NCI-H187 treated with DMSO at 0.1 percent for 48 hours (cell line): ENCODE results near the gene ANP32A.
"Not testable (repeated sequence)": the region's sequence is repeated elsewhere in the genome, so short reads cannot be mapped to it uniquely, and the experiment has no call there.

Experiments
- DNase-seq: peaks from one replicate; lab custom pipeline; 2025; lab: John Stamatoyannopoulos, UW

The ANP32A gene

GRCh38 chr15:68820295-68821189, at the start of gene ANP32A:
Gene ANP32A (minus strand): TSS chr15:68820895. CDS start chr15:68820751, 144 bp downstream.
- peak; percentile 38 for DNase-seq

GRCh38 chr15:68868296-68868695, 47.6 kb upstream of the ANP32A start:
- DNase-seq: no peak

GRCh38 chr15:68862415-68862814, 41.7 kb upstream of the ANP32A start:
- no peak for DNase-seq

- DNase-seq: not testable (repeated sequence)
Observed at GRCh38 chr15:68858666-68859065, 38.0 kb upstream of the ANP32A start.

GRCh38 chr15:68857443-68857842, 36.7 kb upstream of the ANP32A start:
- DNase-seq: not testable (repeated sequence)

GRCh38 chr15:68852461-68852860, 31.8 kb upstream of the ANP32A start:
- no peak for DNase-seq

- no peak for DNase-seq
Observed at GRCh38 chr15:68851971-68852370, 31.3 kb upstream of the ANP32A start.

- DNase-seq: no peak
Observed at GRCh38 chr15:68849497-68849896, 28.8 kb upstream of the ANP32A start.

GRCh38 chr15:68846851-68847439, 26.2 kb upstream of the ANP32A start:
- no peak for DNase-seq

GRCh38 chr15:68844856-68845550, 24.3 kb upstream of the ANP32A start:
- no peak for DNase-seq

- DNase-seq: no peak
Observed at GRCh38 chr15:68843425-68844311, 23.0 kb upstream of the ANP32A start.

GRCh38 chr15:68842958-68843357, 22.3 kb upstream of the ANP32A start:
- no peak for DNase-seq

- no peak for DNase-seq
Observed at GRCh38 chr15:68834346-68834745, 13.7 kb upstream of the ANP32A start.

- DNase-seq: no peak
Observed at GRCh38 chr15:68833700-68834331, 13.1 kb upstream of the ANP32A start.

- DNase-seq: no peak
Observed at GRCh38 chr15:68830141-68830785, 9.6 kb upstream of the ANP32A start.

GRCh38 chr15:68829068-68829467, 8.4 kb upstream of the ANP32A start:
- no peak for DNase-seq

- no peak for DNase-seq
Observed at GRCh38 chr15:68823561-68823960, 2.9 kb upstream of the ANP32A start.

- no peak for DNase-seq
Observed at GRCh38 chr15:68822818-68823217, 2.1 kb upstream of the ANP32A start.

GRCh38 chr15:68821841-68822381, 1.2 kb upstream of the ANP32A start:
- DNase-seq: no peak

GRCh38 chr15:68821190-68821840, 620 bp upstream of the ANP32A start:
- no peak for DNase-seq
